GM10266 (cell line): Measurements from ENCODE around the gene RUNDC3A.
"Not testable (repeated sequence)": the region's sequence is repeated elsewhere in the genome, so short reads cannot be mapped to it uniquely, and the experiment has no call there.

Source experiments
- DNase-seq: peaks from one replicate; pipeline ENCODE4 v3.0.0; 2012; ENCODE audit errors: extremely low spot score
- CTCF ChIP-seq: IDR thresholded peaks from 2 replicates; pipeline ENCODE4 v1.5.1; 2012; ENCODE audit warnings: mild to moderate bottlenecking, low read depth; ENCODE audit not compliant: control insufficient read depth, insufficient read depth; ENCODE audit errors: missing control alignments

The RUNDC3A gene

GRCh38 chr17:44363613-44364159, 55.3 kb downstream of the RUNDC3A start, which contains the start of gene FAM171A2:
FAM171A2 (minus strand) TSS chr17:44363853; CDS start chr17:44363714, 139 bp downstream.
- peak; percentile 94 for DNase-seq

GRCh38 chr17:44365051-44365450, 56.6 kb downstream of the RUNDC3A start:
- DNase-seq = not testable (repeated sequence)

More at GRCh38 chr17:44363613-44364159, 55.3 kb downstream of the RUNDC3A start, which contains the start of gene FAM171A2:
- TF ChIP-seq CTCF = peak; percentile 86

GRCh38 chr17:44367231-44367979, 59.0 kb downstream of the RUNDC3A start:
- no peak for DNase-seq

More at GRCh38 chr17:44367231-44367979, 59.0 kb downstream of the RUNDC3A start:
- no peak for TF ChIP-seq CTCF
